Osteocyte (in vitro differentiated cells): ENCODE measurements around the gene GPC6. TPM values are rescaled to one million over a fixed set of nuclear protein-coding genes. Genes with fewer than 3 reads are reported as not detected.

ENCODE experiments used
- DNase-seq: peaks from one replicate; pipeline ENCODE4 v3.0.0; 2021; ENCODE audit warnings: mixed read lengths; ENCODE audit not compliant: unreplicated experiment; ENCODE audit errors: extremely low spot score
- H3K27ac Mint-ChIP-seq: one replicate; pipeline ENCODE4 v1.8.0; 2021; ENCODE audit warnings: mild to moderate bottlenecking, mixed read lengths; ENCODE audit not compliant: unreplicated experiment
- H3K27me3 Mint-ChIP-seq: one replicate; pipeline ENCODE4 v1.8.0; 2021; ENCODE audit warnings: mixed read lengths; ENCODE audit not compliant: unreplicated experiment
- H3K36me3 Mint-ChIP-seq: one replicate; pipeline ENCODE4 v1.8.0; 2021; ENCODE audit warnings: mixed read lengths; ENCODE audit not compliant: unreplicated experiment
- H3K4me1 Mint-ChIP-seq: one replicate; pipeline ENCODE4 v1.8.0; 2021; ENCODE audit warnings: mixed read lengths; ENCODE audit not compliant: unreplicated experiment
- H3K4me3 Mint-ChIP-seq: one replicate; pipeline ENCODE4 v1.8.0; 2021; ENCODE audit warnings: mild to moderate bottlenecking, moderate library complexity, mixed read lengths; ENCODE audit not compliant: unreplicated experiment
- H3K9me3 Mint-ChIP-seq: one replicate; pipeline ENCODE4 v1.8.0; 2021; ENCODE audit warnings: mixed read lengths; ENCODE audit not compliant: unreplicated experiment
- CTCF ChIP-seq: fragments of 200-600 bp; sonication (generic); IDR thresholded peaks from 2 replicates; pipeline ENCODE4 v1.5.0; 2021; ENCODE audit warnings: antibody characterized with exemption, mild to moderate bottlenecking, moderate library complexity
- total RNA-seq: library from RNA; stranded (reverse); gene quantifications from 2 replicates; pipeline ENCODE4 v1.2.1, GENCODE V29; 2021

The GPC6 gene
- total RNA-seq, 1 donor from 2014 or later = 125 TPM

GRCh38 chr13:94199135-94199534, 972.5 kb downstream of the GPC6 start:
- Mint-ChIP-seq H3K36me3 (peaks cover 4% of the 10 kb centered on the region), H3K4me3 (no peak overlapping the region), H3K9me3 (peaks cover 9% of the 10 kb centered on the region), H3K27ac (peak overlapping the region; percentile 79), H3K27me3 (no peaks in the 10 kb centered on the region), H3K4me1 (peaks cover 46% of the 10 kb centered on the region)
- TF ChIP-seq CTCF = no peak
- no peak for DNase-seq

GRCh38 chr13:94201022-94201421, 974.4 kb downstream of the GPC6 start:
- no peak for TF ChIP-seq CTCF
- peaks cover 4% of the 10 kb centered on the region for H3K36me3 Mint-ChIP-seq
- no peak overlapping the region for H3K4me3 Mint-ChIP-seq
- DNase-seq = no peak
- H3K4me1 Mint-ChIP-seq = peaks cover 35% of the 10 kb centered on the region
- H3K9me3 Mint-ChIP-seq = peaks cover 9% of the 10 kb centered on the region
- H3K27me3 Mint-ChIP-seq = no peaks in the 10 kb centered on the region
- H3K27ac Mint-ChIP-seq = no peak overlapping the region

GRCh38 chr13:94204163-94204562, 977.6 kb downstream of the GPC6 start:
- H3K9me3 Mint-ChIP-seq = peaks cover 9% of the 10 kb centered on the region
- no peak overlapping the region for H3K27ac Mint-ChIP-seq
- no peak for DNase-seq
- H3K4me3 Mint-ChIP-seq = no peak overlapping the region
- no peaks in the 10 kb centered on the region for H3K27me3 Mint-ChIP-seq
- no peak for TF ChIP-seq CTCF
- peaks cover 6% of the 10 kb centered on the region for H3K36me3 Mint-ChIP-seq
- peaks cover 13% of the 10 kb centered on the region for H3K4me1 Mint-ChIP-seq

GRCh38 chr13:94204946-94205345, 978.3 kb downstream of the GPC6 start:
- DNase-seq = no peak
- no peaks in the 10 kb centered on the region for H3K27me3 Mint-ChIP-seq
- H3K36me3 Mint-ChIP-seq = peaks cover 6% of the 10 kb centered on the region
- peaks cover 10% of the 10 kb centered on the region for H3K4me1 Mint-ChIP-seq
- TF ChIP-seq CTCF = no peak
- no peak overlapping the region for H3K4me3 Mint-ChIP-seq
- no peak overlapping the region for H3K27ac Mint-ChIP-seq
- peaks cover 9% of the 10 kb centered on the region for H3K9me3 Mint-ChIP-seq

GRCh38 chr13:94205896-94206295, 979.3 kb downstream of the GPC6 start:
- H3K4me3 Mint-ChIP-seq = no peak overlapping the region
- H3K9me3 Mint-ChIP-seq = peaks cover 9% of the 10 kb centered on the region
- H3K27me3 Mint-ChIP-seq = no peaks in the 10 kb centered on the region
- H3K27ac Mint-ChIP-seq = no peak overlapping the region
- DNase-seq = no peak
- no peak for TF ChIP-seq CTCF
- H3K4me1 Mint-ChIP-seq = peaks cover 7% of the 10 kb centered on the region
- H3K36me3 Mint-ChIP-seq = peaks cover 1% of the 10 kb centered on the region
